NCI-H510A (cell line): ENCODE results near the gene PCDHGA5.
A peak's percentile ranks its signal among the peaks of the same experiment; 100 is the strongest.
"Not testable (repeated sequence)": the region's sequence is repeated elsewhere in the genome, so short reads cannot be mapped to it uniquely, and the experiment has no call there.

Experiments used
- DNase-seq: peaks from one replicate; lab custom pipeline; 2025; lab: John Stamatoyannopoulos, UW

Gene PCDHGA5

GRCh38 chr5:141363952-141364660, at the start of gene PCDHGA5:
TSS of gene PCDHGA5 (plus strand) at chr5:141364162. CDS start at chr5:141364331, 169 bp downstream.
- no peak for DNase-seq

- not testable (repeated sequence) for DNase-seq
Observed at GRCh38 chr5:141316963-141317362, 47.0 kb upstream of the PCDHGA5 start.

DNA sequence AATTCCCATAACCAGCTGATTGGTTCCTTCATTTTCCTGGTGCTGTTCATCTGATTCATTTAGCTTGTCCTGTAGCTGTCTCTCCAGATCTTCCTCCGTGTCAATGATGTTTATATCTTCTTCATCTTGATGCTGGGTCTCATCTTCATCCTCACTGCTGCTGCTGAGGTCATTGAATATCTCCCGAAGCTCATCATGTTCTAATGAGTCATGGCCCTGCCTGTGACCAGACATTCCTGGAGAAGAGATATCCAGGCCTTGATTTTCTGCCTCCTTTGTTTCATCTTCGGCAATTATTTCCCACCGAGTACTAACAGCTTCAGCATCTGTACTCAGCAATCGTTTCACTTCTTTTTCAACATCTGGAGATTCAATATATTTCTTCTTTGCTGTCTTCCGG, 44.8 kb upstream of the PCDHGA5 start:
- no peak for DNase-seq

- no peak for DNase-seq
Observed at GRCh38 chr5:141319699-141320098, 44.3 kb upstream of the PCDHGA5 start.

DNA sequence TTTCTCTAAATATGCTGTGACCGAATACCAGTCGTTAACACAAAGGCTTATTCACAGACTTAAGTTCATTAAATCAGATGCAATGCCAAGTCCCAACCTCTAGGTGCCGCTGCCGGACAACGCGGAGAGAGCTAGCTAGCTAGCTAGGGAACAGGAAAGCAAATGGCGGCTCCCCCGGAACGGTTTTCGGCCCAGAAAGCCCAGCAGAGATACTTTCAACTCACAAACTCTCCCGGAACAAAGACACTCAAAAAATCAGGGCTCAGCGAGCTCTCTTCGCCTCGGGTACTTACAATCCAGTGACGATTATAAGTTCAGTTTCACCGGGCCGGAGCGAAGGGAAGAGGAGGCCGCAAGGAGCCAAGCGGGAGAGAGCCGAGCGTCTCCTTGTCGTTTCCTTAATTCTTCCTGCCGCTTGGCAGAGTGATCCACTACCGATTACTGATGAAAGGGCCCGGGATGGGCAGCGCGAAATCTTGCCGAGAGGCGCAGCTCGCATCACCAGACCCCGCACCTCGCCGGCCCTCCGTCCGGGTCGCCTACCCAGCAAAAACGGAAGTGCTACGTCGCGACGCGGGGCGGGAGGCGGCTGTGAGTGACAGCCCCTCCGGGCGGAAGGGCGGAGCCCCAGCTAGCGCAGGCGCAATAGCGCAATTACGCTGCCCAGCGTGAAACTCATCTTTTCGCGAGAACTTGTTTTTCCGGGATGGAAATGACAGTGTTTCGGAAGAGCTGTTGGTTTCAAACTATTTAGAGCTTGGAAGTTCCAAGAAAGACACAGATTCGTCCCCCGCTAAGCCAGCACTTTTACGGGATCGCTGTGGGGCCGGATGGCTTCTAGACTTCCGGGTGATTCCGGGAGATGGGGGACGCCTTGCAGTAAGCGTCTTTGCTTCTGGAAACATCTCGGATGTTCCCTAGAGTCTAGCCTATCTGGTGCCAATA, 43.5 kb upstream of the PCDHGA5 start, which contains the start of gene TAF7:
TAF7 (minus strand) TSS at position 560 of the 945 bp plus-strand sequence. CDS start 740 bp downstream, outside the sequence.
- DNase-seq, result peak; percentile 57

DNA sequence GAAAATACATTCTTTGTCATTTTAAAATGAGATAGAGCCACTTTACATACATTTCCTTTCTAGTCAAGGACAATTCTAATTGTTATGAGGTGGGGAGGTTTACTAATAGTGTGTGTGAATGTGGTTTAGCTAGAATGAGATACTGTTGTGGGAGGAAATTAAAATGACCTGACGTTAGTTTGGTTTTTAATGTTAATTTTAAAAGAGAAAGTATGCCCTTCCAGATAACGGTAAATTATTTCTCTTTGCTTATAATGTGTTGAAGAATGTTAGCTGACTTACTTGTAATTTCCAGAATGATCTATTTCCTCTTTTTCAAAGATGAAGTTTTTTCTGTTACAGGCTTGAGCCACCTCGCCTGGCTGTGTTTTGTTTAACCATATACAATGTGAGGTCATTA, 41.7 kb upstream of the PCDHGA5 start:
- no peak for DNase-seq

- DNase-seq, result no peak
Observed at GRCh38 chr5:141326088-141326854, 37.7 kb upstream of the PCDHGA5 start.

- no peak for DNase-seq
Observed at GRCh38 chr5:141328231-141328630, 35.7 kb upstream of the PCDHGA5 start.

DNA sequence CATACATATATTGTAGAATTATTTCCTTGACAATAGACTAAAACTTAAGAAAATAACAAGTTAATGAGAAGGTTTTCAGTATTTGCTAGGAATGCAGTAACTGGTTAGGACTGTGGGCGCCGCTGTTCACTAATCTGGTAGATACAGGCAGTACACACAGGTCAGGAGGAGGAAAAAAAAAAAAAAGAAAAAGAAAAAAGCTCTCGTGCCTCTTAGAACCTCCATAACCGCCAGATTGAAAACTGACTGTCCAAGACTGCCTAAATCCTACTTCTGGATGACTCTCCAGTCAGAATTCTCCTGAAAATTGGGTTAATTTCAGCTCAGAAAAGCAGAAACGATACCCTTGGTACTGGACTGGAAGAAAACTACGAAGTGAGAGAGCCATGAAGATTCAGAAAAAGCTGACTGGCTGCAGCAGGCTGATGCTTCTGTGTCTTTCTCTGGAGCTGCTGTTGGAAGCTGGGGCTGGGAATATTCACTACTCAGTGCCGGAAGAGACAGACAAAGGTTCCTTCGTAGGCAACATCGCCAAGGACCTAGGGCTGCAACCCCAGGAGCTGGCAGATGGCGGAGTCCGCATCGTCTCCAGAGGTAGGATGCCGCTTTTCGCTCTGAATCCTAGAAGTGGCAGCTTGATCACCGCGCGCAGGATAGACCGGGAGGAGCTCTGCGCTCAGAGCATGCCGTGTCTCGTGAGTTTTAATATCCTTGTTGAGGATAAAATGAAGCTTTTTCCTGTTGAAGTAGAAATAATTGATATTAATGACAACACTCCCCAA, 33.5 kb upstream of the PCDHGA5 start, which contains the start of gene PCDHGA1:
PCDHGA1 (plus strand) TSS at position 216 of the 782 bp plus-strand sequence.
- DNase-seq, result no peak

- not testable (repeated sequence) for DNase-seq
Observed at GRCh38 chr5:141332571-141332970, 31.4 kb upstream of the PCDHGA5 start.

- DNase-seq, result no peak
Observed at GRCh38 chr5:141338538-141339306, 25.2 kb upstream of the PCDHGA5 start, which contains the start of gene PCDHGA2. TSS of gene PCDHGA2 (plus strand) at chr5:141338760.

GRCh38 chr5:141340781-141341354, 23.1 kb upstream of the PCDHGA5 start:
- not testable (repeated sequence) for DNase-seq

- no peak for DNase-seq
Observed at GRCh38 chr5:141342773-141343172, 21.2 kb upstream of the PCDHGA5 start.

DNA sequence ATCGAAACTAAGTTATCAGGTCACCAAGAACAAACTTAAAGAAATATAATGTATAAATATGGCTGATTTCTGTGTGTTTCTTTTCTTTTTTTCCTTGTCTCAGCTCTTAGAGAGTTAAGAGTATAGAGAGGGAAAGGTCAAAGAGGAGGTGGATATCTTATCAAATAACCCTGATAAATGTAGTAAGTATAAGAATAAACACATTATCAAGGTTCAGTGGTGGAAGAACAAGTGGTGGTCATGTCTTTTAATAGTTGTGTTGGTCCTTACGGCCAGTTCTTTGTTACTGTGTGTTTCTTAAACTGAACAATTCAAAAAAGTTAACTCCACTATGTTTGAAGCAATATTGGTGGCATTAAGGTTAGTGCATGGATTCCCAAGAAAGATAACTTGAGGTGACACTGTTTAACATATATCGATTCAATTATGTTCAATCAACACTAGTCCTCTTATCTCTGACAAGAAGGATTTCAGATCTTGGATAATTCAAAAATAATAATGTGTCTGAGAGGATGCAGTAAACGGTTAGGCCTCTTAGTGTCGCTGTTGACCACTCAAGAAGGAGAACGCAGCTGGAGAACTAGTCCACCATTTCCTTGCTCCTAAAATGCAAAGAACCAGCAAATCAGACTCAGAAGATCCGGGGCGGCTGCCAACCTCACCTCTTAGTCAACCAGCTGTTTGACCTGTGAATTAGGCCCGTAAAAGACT, 20.6 kb upstream of the PCDHGA5 start, which contains the start of gene PCDHGA3:
PCDHGA3 (plus strand) TSS at position 588 of the 711 bp plus-strand sequence. CDS start 205 bp downstream, outside the sequence.
- DNase-seq, result no peak

- DNase-seq, result no peak
Observed at GRCh38 chr5:141343953-141344463, 20.0 kb upstream of the PCDHGA5 start.

- DNase-seq, result no peak
Observed at GRCh38 chr5:141345327-141345726, 18.6 kb upstream of the PCDHGA5 start.

- not testable (repeated sequence) for DNase-seq
Observed at GRCh38 chr5:141346017-141346416, 17.9 kb upstream of the PCDHGA5 start.

DNA sequence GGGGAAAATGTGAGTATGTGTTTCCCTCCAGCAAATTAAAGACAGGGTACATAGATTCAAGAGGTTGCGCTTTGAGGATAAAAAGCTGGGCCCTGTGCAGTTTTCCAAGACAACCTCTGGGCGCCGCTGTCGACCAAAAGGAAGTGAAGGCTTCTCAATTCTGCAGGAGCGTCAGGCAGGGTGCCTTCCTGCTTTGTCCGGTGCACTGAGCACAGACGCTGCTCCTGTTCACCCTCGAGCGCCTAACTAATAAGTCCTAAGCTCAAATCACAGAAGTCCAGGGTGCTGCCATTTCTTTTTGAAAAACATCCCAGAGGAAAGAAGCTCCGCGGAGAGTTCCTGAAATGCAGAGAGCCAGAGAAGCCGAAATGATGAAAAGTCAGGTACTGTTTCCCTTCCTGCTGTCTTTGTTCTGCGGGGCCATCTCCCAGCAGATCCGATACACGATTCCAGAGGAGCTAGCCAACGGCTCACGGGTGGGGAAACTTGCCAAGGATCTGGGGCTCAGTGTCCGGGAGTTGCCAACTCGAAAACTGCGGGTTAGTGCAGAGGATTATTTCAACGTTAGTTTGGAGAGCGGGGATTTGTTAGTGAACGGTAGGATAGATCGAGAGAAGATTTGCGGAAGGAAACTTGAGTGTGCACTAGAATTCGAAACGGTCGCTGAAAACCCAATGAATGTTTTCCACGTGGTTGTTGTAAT, 13.9 kb upstream of the PCDHGA5 start, which contains the start of gene PCDHGB1:
PCDHGB1 (plus strand) TSS at position 183 of the 703 bp plus-strand sequence; CDS start at position 345, 162 bp downstream.
- DNase-seq, result no peak
